Liver (tissue), 9 donors: ENCODE data around the gene RAI1. TPM values are rescaled to one million over a fixed set of nuclear protein-coding genes. Genes with fewer than 3 reads are reported as not detected.

ENCODE experiments used
- DNase-seq: peaks from one replicate; pipeline ENCODE4 v3.0.0-alpha.2; 2017; ENCODE audit warnings: low spot score
- H3K27ac ChIP-seq, 2 donors: one replicate each; pipeline ENCODE4 v1.7.0; 2013; ENCODE audit warnings: inconsistent platforms in 2 of 2, low read length in 2 of 2, control low read depth in 1 of 2, low read depth in 1 of 2, mild to moderate bottlenecking in 1 of 2
- H3K27me3 ChIP-seq, 4 donors: one replicate each; pipeline versions ENCODE4 v1.6.1 to v1.7.0; 2013; ENCODE audit warnings: low read length in 3 of 4, inconsistent platforms in 1 of 4, mild to moderate bottlenecking in 1 of 4, moderate library complexity in 1 of 4; ENCODE audit not compliant: control insufficient read depth in 4 of 4, insufficient read depth in 4 of 4
- H3K36me3 ChIP-seq, 4 donors: one replicate each; pipeline versions ENCODE4 v1.6.1 to v1.7.0; 2013; ENCODE audit warnings: low read length in 3 of 4, mild to moderate bottlenecking in 3 of 4, low read depth in 1 of 4, moderate library complexity in 1 of 4; ENCODE audit not compliant: control insufficient read depth in 4 of 4, insufficient read depth in 3 of 4
- H3K4me1 ChIP-seq, 4 donors: one replicate each; pipeline versions ENCODE4 v1.6.1 to v1.7.0; 2013; ENCODE audit warnings: low read length in 3 of 4, mild to moderate bottlenecking in 3 of 4, moderate library complexity in 1 of 4; ENCODE audit not compliant: control insufficient read depth in 4 of 4, insufficient read depth in 4 of 4
- H3K4me3 ChIP-seq, 3 donors: one replicate each; pipeline versions ENCODE4 v1.6.1 to v1.7.0; 2013; ENCODE audit warnings: low read length in 3 of 3, control low read depth in 1 of 3, low read depth in 1 of 3, mild to moderate bottlenecking in 1 of 3
- H3K9ac ChIP-seq, 2 donors: one replicate each; pipeline ENCODE4 v1.7.0; 2013; ENCODE audit warnings: low read length in 2 of 2, mild to moderate bottlenecking in 2 of 2, moderate library complexity in 2 of 2, control low read depth in 1 of 2, low read depth in 1 of 2
- H3K9me3 ChIP-seq, 4 donors: one replicate each; pipeline versions ENCODE4 v1.6.1 to v1.7.0; 2013; ENCODE audit warnings: low read length in 3 of 4; ENCODE audit not compliant: control insufficient read depth in 4 of 4
- ATF3 ChIP-seq: IDR thresholded peaks from 2 replicates; pipeline ENCODE4 v1.6.1; 2016; ENCODE audit warnings: antibody characterized with exemption
- CTCF ChIP-seq: fragments of 150-350 bp; IDR thresholded peaks from 2 replicates; pipeline ENCODE4 v1.5.1; 2017; ENCODE audit warnings: improper control_type of control experiment, low read depth, low read length; ENCODE audit not compliant: missing input control
- EGR1 ChIP-seq, 2 donors: IDR thresholded peaks; 2 replicates each; pipeline ENCODE4 v1.6.1; 2016 to 2018; ENCODE audit warnings: antibody characterized with exemption in 2 of 2, low read depth in 2 of 2
- FOXA1 ChIP-seq: IDR thresholded peaks from 2 replicates; pipeline ENCODE4 v1.6.1; 2016; ENCODE audit warnings: antibody characterized with exemption
- FOXA2 ChIP-seq: IDR thresholded peaks from 2 replicates; pipeline ENCODE4 v1.6.1; 2016; ENCODE audit warnings: antibody characterized with exemption
- GABPA ChIP-seq, 2 donors: IDR thresholded peaks in 1 of 2; conservative IDR thresholded peaks in 1 of 2; 2 replicates each; pipeline ENCODE4 v1.6.1; 2016; ENCODE audit warnings: antibody characterized with exemption in 2 of 2, mild to moderate bottlenecking in 1 of 2, moderate library complexity in 1 of 2
- HNF4A ChIP-seq, 2 donors: conservative IDR thresholded peaks; 2 replicates each; pipeline ENCODE4 v1.6.1; 2016; ENCODE audit warnings: antibody characterized with exemption in 2 of 2, mild to moderate bottlenecking in 2 of 2
- JUND ChIP-seq, 2 donors: IDR thresholded peaks; 2 replicates each; pipeline ENCODE4 v1.6.1; 2016; ENCODE audit warnings: antibody characterized with exemption in 2 of 2
- MAX ChIP-seq: IDR thresholded peaks from 2 replicates; pipeline ENCODE4 v1.6.1; 2016; ENCODE audit warnings: antibody characterized with exemption
- NR2F2 ChIP-seq: IDR thresholded peaks from 2 replicates; pipeline ENCODE4 v1.6.1; 2016; ENCODE audit warnings: antibody characterized with exemption
- RAD21 ChIP-seq, 2 donors: IDR thresholded peaks; 2 replicates each; pipeline ENCODE4 v1.6.1; 2016; ENCODE audit warnings: antibody characterized with exemption in 2 of 2, mild to moderate bottlenecking in 2 of 2
- REST ChIP-seq: IDR thresholded peaks from 2 replicates; pipeline ENCODE4 v1.6.1; 2016; ENCODE audit warnings: antibody characterized with exemption, mild to moderate bottlenecking
- RXRA ChIP-seq, 2 donors: IDR thresholded peaks; 2 replicates each; pipeline ENCODE4 v1.6.1; 2017 to 2018; ENCODE audit warnings: antibody characterized with exemption in 2 of 2, mild to moderate bottlenecking in 1 of 2
- SP1 ChIP-seq: IDR thresholded peaks from 2 replicates; pipeline ENCODE4 v1.6.1; 2018; ENCODE audit warnings: antibody characterized with exemption, mild to moderate bottlenecking
- TAF1 ChIP-seq: conservative IDR thresholded peaks from 2 replicates; pipeline ENCODE4 v1.6.1; 2016; ENCODE audit warnings: antibody characterized with exemption, mild to moderate bottlenecking
- YY1 ChIP-seq: IDR thresholded peaks from 2 replicates; pipeline ENCODE4 v1.6.1; 2016; ENCODE audit warnings: antibody characterized with exemption, mild to moderate bottlenecking
- ZBTB33 ChIP-seq: IDR thresholded peaks from 2 replicates; pipeline ENCODE4 v1.6.1; 2016; ENCODE audit warnings: antibody characterized with exemption
- WGBS: extraction: QIAGEN DNeasy Blood & Tissue Kit; methylation state at CpG from one replicate; pipeline ENCODE4 v1.1.7; 2013; 5-methylcytosine and 5-hydroxymethylcytosine counted together
- polyA plus RNA-seq, 2 donors: library from polyadenylated mRNA; stranded (reverse) in 1 of 2; unstranded in 1 of 2; fragments of 200-250 nt in 1 of 2; fragments of >200 nt in 1 of 2; fragmentation: Nextera tagmentation in 1 of 2; extraction: Ambion mirVana in 1 of 2; gene quantifications; one replicate each; pipeline versions ENCODE4 v1.2.1 to v1.2.3, GENCODE V29; 2013 to 2015
- total RNA-seq, 2 donors: library from RNA; depleted of rRNA; stranded (reverse); fragments of >200 nt; gene quantifications; one replicate each; pipeline ENCODE4 v1.2.3, GENCODE V29; 2014
- donor health status: healthy.
- donor health status: healthy.
- donor health status: healthy.
- donor health status: healthy.
- donor health status: healthy.

Gene RAI1
- total and polyA plus RNA-seq, 4 donors = 0.57 to 7.6 (median 5.3) TPM

GRCh38 chr17:17848311-17849082 is 167.2 kb downstream of the RAI1 start:
- H3K4me1 ChIP-seq = peaks cover 5 to 15% (median 12%) of the 10 kb centered on the region in 4 donors

More at GRCh38 chr17:17848311-17849082, 167.2 kb downstream of the RAI1 start:
- WGBS = 90% methylated on average over 10 of the region's 10 CpGs
- H3K9me3 ChIP-seq = no peaks in the 10 kb centered on the region
- TF ChIP-seq ZBTB33 (no peak), FOXA2 (no peak), REST (no peak), SP1 (no peak), TAF1 (no peak), EGR1 (IDR thresholded peaks at IDR 0.05; ENCODE audit: low read depth in 2 of 2) (no peak), GABPA (IDR thresholded peaks at IDR 0.05 in 1 of 2, conservative IDR thresholded peaks at IDR 0.05 in 1 of 2) (no peak), RXRA (IDR thresholded peaks at IDR 0.05) (no peak), JUND (IDR thresholded peaks at IDR 0.05) (no peak), ATF3 (no peak), CTCF (no peak), YY1 (no peak), RAD21 (IDR thresholded peaks at IDR 0.05) (no peak), FOXA1 (no peak), NR2F2 (no peak), HNF4A (conservative IDR thresholded peaks at IDR 0.05) (no peak), MAX (no peak)
- no peaks in the 10 kb centered on the region for H3K36me3 ChIP-seq
- H3K9ac ChIP-seq = peak overlapping the region in 1 of 2 donors; percentile 25
- H3K27me3 ChIP-seq = no peaks in the 10 kb centered on the region
- H3K27ac ChIP-seq = peak overlapping the region; percentile 0 to 75
- DNase-seq = no peak
- H3K4me3 ChIP-seq = no peak overlapping the region
